ENCODE data around the gene BEND2. TPM values are rescaled to one million over a fixed set of nuclear protein-coding genes. Genes with fewer than 3 reads are reported as not detected.

BEND2 gene
- total and polyA plus RNA-seq, 9 of the 15 experiments (the other 6 are each of a cell fraction or from before 2014, with no cell fraction given), result 0.01 to 0.18 (median 0.06) TPM; not detected in 3

DNA sequence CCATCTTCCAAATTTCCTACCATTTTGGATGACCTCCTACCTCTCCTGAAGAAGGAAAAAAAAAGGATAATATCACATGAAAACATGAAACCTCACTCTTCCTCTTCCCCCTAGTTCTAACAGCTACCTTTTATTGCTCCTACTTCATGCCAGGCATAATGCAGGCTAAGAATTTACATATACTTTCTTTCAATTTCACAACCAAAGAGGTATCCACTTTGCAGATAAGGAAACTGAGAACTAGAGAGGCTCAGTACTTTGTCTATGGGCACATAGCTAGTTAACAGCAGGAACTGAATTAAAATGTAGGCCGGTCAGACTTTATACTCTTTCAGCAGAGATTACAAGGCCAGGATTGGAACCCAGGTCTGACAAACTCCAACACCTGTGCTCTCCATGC lies 34.4 kb upstream of the BEND2 start (continued):
- TF ChIP-seq, protein P1, sequence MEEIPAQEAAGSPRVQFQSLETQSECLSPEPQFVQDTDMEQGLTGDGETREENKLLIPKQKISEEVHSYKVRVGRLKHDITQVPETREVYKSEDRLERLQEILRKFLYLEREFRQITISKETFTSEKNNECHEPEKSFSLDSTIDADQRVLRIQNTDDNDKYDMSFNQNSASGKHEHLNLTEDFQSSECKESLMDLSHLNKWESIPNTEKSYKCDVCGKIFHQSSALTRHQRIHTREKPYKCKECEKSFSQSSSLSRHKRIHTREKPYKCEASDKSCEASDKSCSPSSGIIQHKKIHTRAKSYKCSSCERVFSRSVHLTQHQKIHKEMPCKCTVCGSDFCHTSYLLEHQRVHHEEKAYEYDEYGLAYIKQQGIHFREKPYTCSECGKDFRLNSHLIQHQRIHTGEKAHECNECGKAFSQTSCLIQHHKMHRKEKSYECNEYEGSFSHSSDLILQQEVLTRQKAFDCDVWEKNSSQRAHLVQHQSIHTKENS (CRISPR knock-in tag; IDR thresholded peaks at IDR 0.05), result no peak
- no peak for TF ChIP-seq UBTF (IDR thresholded peaks at IDR 0.05; ENCODE audit: borderline replicate concordance in 1 of 2, low read depth in 2 of 2, low read length in 2 of 2)
- no peak for TF ChIP-seq ATF7 (IDR thresholded peaks at IDR 0.05)
- no peak for TF ChIP-seq SIN3A (IDR thresholded peaks at IDR 0.05; ENCODE audit: borderline replicate concordance in 2 of 2, control insufficient read depth in 1 of 2, low read depth in 2 of 2, low read length in 2 of 2)
- TF ChIP-seq MCM5 (IDR thresholded peaks at IDR 0.05; ENCODE audit: low read depth), result no peak
- no peak for TF ChIP-seq CBX1 (IDR thresholded peaks at IDR 0.05; ENCODE audit: low read depth)
- TF ChIP-seq CREB1 (IDR thresholded peaks at IDR 0.05), result no peak
- TF ChIP-seq CREB1 (CRISPR knock-in tag; IDR thresholded peaks at IDR 0.05), result no peak
- TF ChIP-seq SMARCB1 (IDR thresholded peaks at IDR 0.05; ENCODE audit: insufficient read length, low read depth), result no peak
- no peak for TF ChIP-seq ARHGAP35 (IDR thresholded peaks at IDR 0.05; ENCODE audit: partially characterized antibody)
- TF ChIP-seq GTF3C2 (IDR thresholded peaks at IDR 0.05; ENCODE audit: borderline replicate concordance, extremely low read depth, insufficient read length), result no peak
- TF ChIP-seq NR2C1 (IDR thresholded peaks at IDR 0.05), result no peak
- no peak for TF ChIP-seq NR2C1 (tag; IDR thresholded peaks at IDR 0.05)
- no peak for TF ChIP-seq BRD9 (IDR thresholded peaks at IDR 0.05; ENCODE audit: low read depth, partially characterized antibody)
